SK-N-SH (cell line): ENCODE measurements around the gene PKDCC. TPM values are rescaled to one million over a fixed set of nuclear protein-coding genes. Genes with fewer than 3 reads are reported as not detected.

Experiments
- CTCF ChIA-PET: fragments of 300-600, 350-600 bp; formaldehyde crosslinking; extraction: SDS; loops from one replicate; lab custom pipeline; 2021; lab: Yijun Ruan, JAX
- POLR2A ChIA-PET: fragments of 350-600 bp; sonication (Branson Sonifier 250); formaldehyde crosslinking; extraction: SDS; loops from one replicate; lab custom pipeline; 2020; ENCODE audit warnings: antibody characterized with exemption, inconsistent platforms; lab: Yijun Ruan, JAX
- DNase-seq: peaks from one replicate; pipeline ENCODE4 v3.0.0; 2012
- H2AFZ ChIP-seq: fragments of 200-600 bp; sonication (generic); 2 replicates; pipeline ENCODE4 v1.8.1; 2016; ENCODE audit warnings: antibody characterized with exemption, mild to moderate bottlenecking, low read depth
- H3F3A ChIP-seq: fragments of 200-600 bp; sonication (generic); replicated peaks from 2 replicates; pipeline ENCODE3; 2016; ENCODE audit warnings: antibody characterized with exemption, mild to moderate bottlenecking; ENCODE audit not compliant: insufficient read depth
- H3K27ac ChIP-seq, 2 experiments: fragments of 200-500 bp in 1 of 2; fragments of 200-600 bp in 1 of 2; sonication (Bioruptor generic) in 1 of 2; sonication (generic), shearing (Covaris generic) in 1 of 2; 2 replicates each; pipeline versions ENCODE4 v1.5.1 to v1.6.1; 2014 to 2016; ENCODE audit warnings: low read depth in 2 of 2, inconsistent platforms in 1 of 2, low read length in 1 of 2, mild to moderate bottlenecking in 1 of 2, mixed read lengths in 1 of 2
- H3K27me3 ChIP-seq: fragments of 200-600 bp; sonication (generic), shearing (Covaris generic); 2 replicates; pipeline ENCODE4 v1.6.1; 2016; ENCODE audit warnings: mixed run types; ENCODE audit not compliant: insufficient read depth
- H3K36me3 ChIP-seq, 2 experiments: fragments of 200-500 bp in 1 of 2; fragments of 200-600 bp in 1 of 2; sonication (Bioruptor generic) in 1 of 2; sonication (generic) in 1 of 2; replicated peaks in 1 of 2; 2 replicates each; pipeline versions ENCODE3 to v1.5.1; 2014 to 2016; ENCODE audit warnings: low read length in 1 of 2, mild to moderate bottlenecking in 1 of 2; ENCODE audit not compliant: insufficient read depth in 2 of 2, control insufficient read depth in 1 of 2
- H3K4me1 ChIP-seq, 2 experiments: fragments of 200-500 bp in 1 of 2; fragments of 200-600 bp in 1 of 2; sonication (Bioruptor generic) in 1 of 2; sonication (generic), shearing (Covaris generic) in 1 of 2; 2 replicates each; pipeline versions ENCODE4 v1.5.1 to v1.6.1; 2014 to 2016; ENCODE audit warnings: low read depth in 1 of 2, low read length in 1 of 2, mixed run types in 1 of 2; ENCODE audit not compliant: insufficient read depth in 2 of 2, control insufficient read depth in 1 of 2
- H3K4me2 ChIP-seq: fragments of 200-600 bp; sonication (generic), shearing (Covaris generic); 2 replicates; pipeline ENCODE4 v1.6.1; 2017; ENCODE audit warnings: mixed run types
- H3K4me3 ChIP-seq, 2 experiments: fragments of 200-500 bp in 1 of 2; fragments of 200-600 bp in 1 of 2; sonication (Bioruptor generic) in 1 of 2; sonication (generic), shearing (Covaris generic) in 1 of 2; 2 replicates each; pipeline versions ENCODE4 v1.5.1 to v1.8.1; 2014 to 2016; ENCODE audit warnings: low read depth in 2 of 2, inconsistent platforms in 1 of 2, low read length in 1 of 2, mild to moderate bottlenecking in 1 of 2, mixed read lengths in 1 of 2, moderate library complexity in 1 of 2
- H3K79me2 ChIP-seq: fragments of 200-600 bp; sonication (generic); 2 replicates; pipeline ENCODE4 v1.8.1; 2017; ENCODE audit warnings: mild to moderate bottlenecking; ENCODE audit not compliant: insufficient read depth
- H3K9ac ChIP-seq: fragments of 200-600 bp; sonication (generic); 2 replicates; pipeline ENCODE4 v1.6.1; 2017; ENCODE audit warnings: mixed run types
- H3K9me2 ChIP-seq: fragments of 200-600 bp; sonication (generic); 2 replicates; pipeline ENCODE4 v1.6.1; 2017; ENCODE audit warnings: mixed run types
- H3K9me3 ChIP-seq: fragments of 200-600 bp; sonication (generic); 2 replicates; pipeline ENCODE4 v1.6.1; 2017; ENCODE audit warnings: mixed run types, mild to moderate bottlenecking, moderate library complexity
- H4K20me1 ChIP-seq: fragments of 200-600 bp; sonication (generic); 2 replicates; pipeline ENCODE4 v1.6.1; 2017; ENCODE audit warnings: mild to moderate bottlenecking, mixed run types; ENCODE audit not compliant: insufficient read depth
- CHD2 ChIP-seq: fragments of 150-350 bp; IDR thresholded peaks from 2 replicates; pipeline ENCODE4 v1.6.1; 2018; ENCODE audit warnings: low read length; ENCODE audit not compliant: partially characterized antibody
- CTCF ChIP-seq: fragments of 200-600 bp; sonication (generic); IDR thresholded peaks from 2 replicates; pipeline ENCODE4 v1.6.1; 2017; ENCODE audit warnings: antibody characterized with exemption, mild to moderate bottlenecking, moderate library complexity
- ELF1 ChIP-seq: IDR thresholded peaks from 2 replicates; pipeline ENCODE4 v1.4.0; 2012
- FOXM1 ChIP-seq: IDR thresholded peaks from 2 replicates; pipeline ENCODE4 v1.4.0; 2012; ENCODE audit warnings: low read depth, mild to moderate bottlenecking
- GABPA ChIP-seq: IDR thresholded peaks from 2 replicates; pipeline ENCODE4 v1.4.0; 2012; ENCODE audit warnings: low read depth, mild to moderate bottlenecking
- GATA2 ChIP-seq: sonication (generic); formaldehyde crosslinking; IDR thresholded peaks from 2 replicates; pipeline ENCODE4 v1.5.0; 2020; ENCODE audit warnings: mild to moderate bottlenecking, missing genetic modification reagents
- JUND ChIP-seq: IDR thresholded peaks from 2 replicates; pipeline ENCODE4 v1.4.0; 2012
- MAX ChIP-seq: IDR thresholded peaks from 2 replicates; pipeline ENCODE4 v1.4.0; 2012; ENCODE audit warnings: low read depth
- MXI1 ChIP-seq: IDR thresholded peaks from 2 replicates; pipeline ENCODE4 v1.6.1; 2012; ENCODE audit warnings: mild to moderate bottlenecking, low read depth, low read length, improper control_type of control experiment
- NFIC ChIP-seq: IDR thresholded peaks from 2 replicates; pipeline ENCODE4 v1.4.0; 2012; ENCODE audit warnings: borderline replicate concordance
- POLR2AphosphoS5 ChIP-seq: IDR thresholded peaks from 2 replicates; pipeline ENCODE4 v1.6.1; 2012; ENCODE audit warnings: low read depth, low read length
- RCOR1 ChIP-seq: fragments of 150-350 bp; IDR thresholded peaks from 2 replicates; pipeline ENCODE4 v1.6.1; 2017; ENCODE audit warnings: antibody characterized with exemption, low read length
- REST ChIP-seq: IDR thresholded peaks from 2 replicates; pipeline ENCODE4 v1.6.1; 2012; ENCODE audit warnings: mild to moderate bottlenecking, low read depth, low read length, moderate library complexity
- SIN3A ChIP-seq: IDR thresholded peaks from 2 replicates; pipeline ENCODE4 v1.6.1; 2012; ENCODE audit warnings: low read depth, mild to moderate bottlenecking, low read length, moderate library complexity, borderline replicate concordance
- SMC3 ChIP-seq: IDR thresholded peaks from 2 replicates; pipeline ENCODE4 v1.6.1; 2012; ENCODE audit warnings: low read depth, low read length, improper control_type of control experiment
- TAF1 ChIP-seq: IDR thresholded peaks from 2 replicates; pipeline ENCODE4 v1.6.1; 2012; ENCODE audit warnings: low read depth, mild to moderate bottlenecking, low read length, moderate library complexity, borderline replicate concordance
- TCF12 ChIP-seq: IDR thresholded peaks from 2 replicates; pipeline ENCODE4 v1.4.0; 2012
- WGBS: methylation state at CpG from one replicate; pipeline ENCODE4 v1.1.6; 2017; ENCODE audit warnings: low lambda C conversion rate; 5-methylcytosine and 5-hydroxymethylcytosine counted together
- polyA plus RNA-seq, 3 experiments: library from polyadenylated mRNA; depleted of rRNA; stranded (reverse); fragments of >200 nt; gene quantifications; 2 replicates each; pipeline ENCODE4 v1.2.3, GENCODE V29; 2012

The PKDCC gene
- polyA plus RNA-seq, 1 of the 3 experiments (the other 2 are of a cell fraction): 16.0 TPM

- POLR2A ChIA-PET: interaction anchor here (0.6 to 1.3 kb wide), 2 partner anchors 12 to 197 kb away, joined by 3 read pairs; no protein-coding TSS in a partner anchor
- CTCF ChIA-PET: interaction anchor here (0.6 to 13.1 kb wide), 9 partner anchors 10 to 215 kb away, joined by 3 to 156 read pairs (median 4); partner anchors contain the start of gene PKDCC
- Histone ChIP-seq H3K27ac (no peak overlapping the region), H3K27me3 (peaks cover 9% of the 10 kb centered on the region), H2AFZ (no peak overlapping the region), H3K9ac (no peak overlapping the region), H3K4me3 (no peak overlapping the region), H3F3A (no peaks in the 10 kb centered on the region), H4K20me1 (no peaks in the 10 kb centered on the region), H3K4me2 (no peak overlapping the region), H3K36me3 (no peaks in the 10 kb centered on the region), H3K79me2 (no peaks in the 10 kb centered on the region), H3K4me1 (peaks cover 0 to 35% of the 10 kb centered on the region in 2 experiments; a peak in 1 of 4 replicates), H3K9me3 (no peaks in the 10 kb centered on the region), H3K9me2 (no peaks in the 10 kb centered on the region)
- TF ChIP-seq SMC3: no peak
- TF ChIP-seq FOXM1: no peak
- no peak for TF ChIP-seq REST
- no peak for TF ChIP-seq CTCF
- TF ChIP-seq POLR2AphosphoS5: no peak
- TF ChIP-seq TAF1: no peak
- TF ChIP-seq MXI1: no peak
- TF ChIP-seq JUND: no peak
- no peak for TF ChIP-seq TCF12
- TF ChIP-seq MAX: no peak
- WGBS: 64% methylated on average over 13 of the region's 13 CpGs
- no peak for DNase-seq
These were observed 20.9 kb downstream of the PKDCC start for GRCh38 chr2:42068571-42069178.

GRCh38 chr2:42069568-42069967 lies 21.7 kb downstream of the PKDCC start:
- H3K36me3 ChIP-seq: no peaks in the 10 kb centered on the region
- no peak overlapping the region for H3K4me2 ChIP-seq
- H4K20me1 ChIP-seq: no peaks in the 10 kb centered on the region
- H3K4me3 ChIP-seq: no peak overlapping the region
- H3K9me2 ChIP-seq: no peaks in the 10 kb centered on the region
- no peak overlapping the region for H3K27ac ChIP-seq
- WGBS: 51% methylated on average over 2 of the region's 2 CpGs
- no peak overlapping the region for H3K9ac ChIP-seq
- no peaks in the 10 kb centered on the region for H3K79me2 ChIP-seq
- ChIA-PET CTCF (interaction anchor here (0.6 to 13.1 kb wide), 6 partner anchors 17 to 216 kb away, joined by 3 to 156 read pairs (median 6); no protein-coding TSS in a partner anchor), POLR2A (interaction anchor here (0.6 to 3.4 kb wide), 2 partner anchors 23 to 198 kb away, joined by 3 to 36 read pairs; partner anchors contain the start of gene PKDCC)
- H2AFZ ChIP-seq: no peak overlapping the region
- no peaks in the 10 kb centered on the region for H3F3A ChIP-seq
- no peak for DNase-seq
- peaks cover 0 to 42% of the 10 kb centered on the region in 2 experiments; a peak in 1 of 4 replicates for H3K4me1 ChIP-seq
- peaks cover 9% of the 10 kb centered on the region for H3K27me3 ChIP-seq
- H3K9me3 ChIP-seq: no peaks in the 10 kb centered on the region
- TF ChIP-seq NFIC (no peak), CHD2 (no peak), GATA2 (CRISPR knock-in tag) (no peak), REST (no peak), ELF1 (no peak), RCOR1 (no peak), FOXM1 (no peak), GABPA (no peak), SIN3A (no peak), TCF12 (no peak)
